SKM-1 treated with dmso at 0.1 percent for 144 hours (cell line): Measurements from ENCODE around the gene WT1.
"Not testable (repeated sequence)": the region's sequence is repeated elsewhere in the genome, so short reads cannot be mapped to it uniquely, and the experiment has no call there.

Source experiments
- DNase-seq: peaks from one replicate; lab custom pipeline; 2025; ENCODE audit not compliant: unreplicated experiment; lab: John Stamatoyannopoulos, UW

WT1 gene

GRCh38 chr11:32435511-32435941, at the start of gene WT1:
Gene WT1, minus strand, starts transcription at chr11:32435539.
- DNase-seq, result peak; percentile 49

- no peak for DNase-seq
Observed at GRCh38 chr11:32479291-32479690, 44.0 kb upstream of the WT1 start.

DNA sequence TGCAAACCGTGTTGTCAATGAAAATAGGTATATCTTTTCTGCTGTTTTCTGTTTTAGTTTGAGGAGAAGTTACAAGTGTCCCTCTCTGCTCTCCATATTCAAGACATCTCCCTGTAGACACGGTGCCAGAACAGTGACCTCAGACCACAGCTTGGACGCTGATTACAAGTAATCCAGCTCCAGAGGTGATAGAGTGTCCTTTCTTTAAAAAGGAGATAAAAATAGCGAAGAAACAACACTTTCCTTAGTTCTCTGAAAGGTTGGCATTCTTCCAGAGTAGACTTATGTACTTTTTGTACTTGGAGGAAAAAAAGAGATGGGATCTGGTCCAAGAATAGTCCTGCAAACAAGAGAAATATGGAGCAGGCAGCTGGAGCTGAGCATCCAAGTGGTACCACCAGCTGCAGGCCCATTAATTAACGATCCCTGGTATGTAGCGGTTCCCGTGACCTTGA, 43.0 kb upstream of the WT1 start:
- no peak for DNase-seq

- DNase-seq, result no peak
Observed at GRCh38 chr11:32473282-32473909, 38.1 kb upstream of the WT1 start.

DNA sequence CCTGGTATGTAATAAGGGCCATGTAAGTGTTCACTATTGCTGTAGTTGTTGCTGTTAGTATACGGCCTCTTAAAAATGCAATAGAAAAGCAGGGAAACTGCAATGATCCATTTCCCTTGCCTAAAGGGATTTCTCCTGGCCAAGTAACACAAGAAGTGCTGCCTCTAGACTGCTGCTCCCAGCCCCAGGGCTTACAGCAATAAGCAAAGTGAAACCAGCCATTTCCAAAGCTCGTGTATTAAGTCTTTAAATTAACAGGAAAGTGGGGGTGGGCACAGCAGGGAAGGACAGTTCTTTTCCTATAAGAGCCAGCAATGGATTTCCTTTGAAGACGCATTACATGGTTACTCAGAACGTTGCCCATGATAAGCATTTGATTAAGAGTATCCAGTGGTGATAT, 36.9 kb upstream of the WT1 start:
- no peak for DNase-seq

- not testable (repeated sequence) for DNase-seq
Observed at GRCh38 chr11:32471544-32471943, 36.2 kb upstream of the WT1 start.

- no peak for DNase-seq
Observed at GRCh38 chr11:32469791-32470190, 34.5 kb upstream of the WT1 start.

DNA sequence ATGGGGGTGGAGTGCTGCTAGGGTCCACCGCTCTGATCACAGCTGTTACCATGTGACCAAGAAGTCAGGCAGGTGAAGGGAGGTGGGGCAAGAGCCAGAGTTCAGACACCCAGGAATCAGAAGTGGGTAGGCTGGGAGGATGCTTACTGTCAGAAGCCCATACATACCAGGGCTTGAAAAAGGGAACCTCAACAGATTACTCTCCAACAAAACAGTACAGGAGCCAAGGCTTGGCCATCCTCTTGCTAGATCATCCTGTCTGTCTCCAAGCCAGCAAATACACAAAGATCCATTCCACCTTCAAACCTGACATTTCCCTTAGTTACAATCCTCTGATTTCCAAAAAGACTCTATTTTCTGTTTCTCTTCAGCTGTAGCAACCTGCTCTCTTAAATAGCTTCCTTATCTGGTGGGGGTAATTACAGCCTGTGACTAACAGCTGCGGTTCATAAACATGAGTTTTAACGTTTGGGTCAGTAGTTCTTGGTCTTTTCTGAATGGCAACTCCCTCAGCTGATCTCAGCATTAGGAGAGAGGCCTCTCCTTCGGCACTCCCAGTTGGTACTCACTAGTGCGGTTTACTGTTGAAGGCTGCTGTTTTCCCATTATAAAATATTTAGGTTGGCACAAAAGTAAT, 31.1 kb upstream of the WT1 start:
- peak; percentile 66 for DNase-seq

GRCh38 chr11:32464078-32464477, 28.7 kb upstream of the WT1 start:
- no peak for DNase-seq

- DNase-seq, result no peak
Observed at GRCh38 chr11:32462011-32462690, 26.8 kb upstream of the WT1 start.

- no peak for DNase-seq
Observed at GRCh38 chr11:32456864-32457263, 21.5 kb upstream of the WT1 start.

DNA sequence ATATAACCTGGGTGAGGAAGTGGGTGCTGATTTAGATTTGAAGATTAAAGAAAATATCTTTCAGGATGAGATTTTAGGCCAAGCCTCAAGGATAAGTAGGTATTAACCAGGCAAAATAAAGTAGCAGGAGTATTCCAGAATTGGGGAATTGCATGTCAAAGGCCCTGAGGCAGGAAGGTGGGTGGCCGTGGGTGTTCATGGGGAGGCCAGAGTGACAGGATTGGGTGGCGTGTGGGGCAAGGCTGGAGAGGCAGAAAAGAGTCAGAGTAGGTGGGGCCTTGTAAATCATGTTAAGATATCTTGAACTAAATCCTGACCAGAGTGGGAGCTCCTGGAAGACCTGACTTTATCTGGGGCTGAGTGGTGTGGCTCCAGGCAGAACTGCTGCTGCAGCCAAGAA, 19.7 kb upstream of the WT1 start:
- DNase-seq, result no peak

DNA sequence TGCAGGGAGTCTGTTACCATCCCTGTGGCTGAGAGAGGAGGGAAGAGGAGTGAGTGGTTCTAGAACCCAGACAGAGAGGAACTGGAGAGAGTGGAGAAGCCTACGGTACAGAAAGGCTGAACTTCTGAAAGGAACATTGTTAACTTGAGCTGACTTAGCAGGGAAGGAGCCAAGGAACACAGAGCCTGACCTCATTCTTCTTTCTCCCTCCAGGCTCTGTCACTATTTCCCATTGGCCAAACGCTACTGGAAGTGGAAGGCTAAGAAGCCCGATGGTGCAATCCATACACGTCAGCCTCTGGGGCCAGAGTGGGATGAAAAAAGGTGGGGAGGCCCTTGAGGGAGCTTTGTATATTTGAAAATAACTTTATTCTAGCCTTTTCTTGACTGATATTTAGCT, 16.5 kb upstream of the WT1 start:
- DNase-seq, result no peak

- no peak for DNase-seq
Observed at GRCh38 chr11:32450372-32450771, 15.0 kb upstream of the WT1 start.

DNA sequence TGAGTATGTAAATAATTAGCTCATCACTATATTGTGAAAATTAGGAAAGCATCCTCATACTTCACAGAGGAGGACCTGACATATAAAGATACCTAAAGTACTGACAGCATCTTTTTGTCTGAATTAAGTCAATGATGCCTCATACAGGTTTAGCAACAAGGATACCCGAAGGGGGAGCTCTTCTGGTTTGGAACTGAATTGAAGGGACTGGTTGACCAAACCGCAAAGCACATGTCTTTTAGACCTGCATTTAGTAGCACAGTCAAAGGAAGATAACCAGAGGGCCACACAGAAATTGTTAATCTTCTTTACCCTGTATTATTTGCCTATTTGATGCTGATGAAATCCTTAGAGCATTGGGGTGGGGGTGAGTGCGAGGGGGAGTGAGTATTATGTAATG, 12.9 kb upstream of the WT1 start:
- peak; percentile 55 for DNase-seq

DNA sequence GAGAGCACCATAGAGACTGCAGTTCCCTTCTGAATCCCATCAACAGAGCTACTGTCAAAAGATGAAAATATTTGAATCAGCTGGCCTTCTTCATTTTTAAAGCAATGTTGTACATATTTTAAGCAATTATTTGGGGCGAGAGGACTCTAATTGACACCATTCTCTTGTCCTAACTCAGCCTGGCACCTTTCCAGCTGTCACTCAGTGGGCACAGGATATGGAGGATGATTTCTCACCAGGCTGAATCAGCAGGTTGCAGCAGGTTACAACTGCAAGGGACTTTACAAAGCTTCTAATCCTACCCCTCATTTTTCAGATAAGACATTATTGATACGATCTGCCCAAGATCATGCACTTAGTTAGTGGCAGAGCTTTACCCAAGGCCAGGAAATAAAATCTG, 11.9 kb upstream of the WT1 start:
- DNase-seq, result no peak

- DNase-seq, result no peak
Observed at GRCh38 chr11:32446227-32446626, 10.9 kb upstream of the WT1 start.

- peak; percentile 87 for DNase-seq
Observed at GRCh38 chr11:32444186-32444585, 8.8 kb upstream of the WT1 start.

DNA sequence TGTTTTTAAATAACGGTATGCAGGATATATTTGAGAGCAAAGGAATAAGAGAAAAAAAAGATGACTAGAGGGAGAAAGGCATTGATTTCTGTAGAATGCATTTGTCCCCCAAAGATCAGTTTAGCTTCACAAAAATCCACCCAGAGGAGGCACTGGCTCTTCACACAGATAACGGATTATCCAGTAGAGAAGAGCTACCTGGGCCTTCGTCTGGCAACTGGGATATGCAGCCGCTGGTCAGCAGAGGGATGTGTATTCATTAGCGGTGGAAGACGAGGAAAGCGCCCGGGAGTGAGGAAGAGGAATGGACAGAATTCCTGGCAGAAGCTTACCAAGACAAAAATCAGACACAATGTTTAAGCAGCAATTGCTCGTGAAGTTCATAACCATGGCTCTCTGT, 5.6 kb upstream of the WT1 start:
- DNase-seq, result no peak

DNA sequence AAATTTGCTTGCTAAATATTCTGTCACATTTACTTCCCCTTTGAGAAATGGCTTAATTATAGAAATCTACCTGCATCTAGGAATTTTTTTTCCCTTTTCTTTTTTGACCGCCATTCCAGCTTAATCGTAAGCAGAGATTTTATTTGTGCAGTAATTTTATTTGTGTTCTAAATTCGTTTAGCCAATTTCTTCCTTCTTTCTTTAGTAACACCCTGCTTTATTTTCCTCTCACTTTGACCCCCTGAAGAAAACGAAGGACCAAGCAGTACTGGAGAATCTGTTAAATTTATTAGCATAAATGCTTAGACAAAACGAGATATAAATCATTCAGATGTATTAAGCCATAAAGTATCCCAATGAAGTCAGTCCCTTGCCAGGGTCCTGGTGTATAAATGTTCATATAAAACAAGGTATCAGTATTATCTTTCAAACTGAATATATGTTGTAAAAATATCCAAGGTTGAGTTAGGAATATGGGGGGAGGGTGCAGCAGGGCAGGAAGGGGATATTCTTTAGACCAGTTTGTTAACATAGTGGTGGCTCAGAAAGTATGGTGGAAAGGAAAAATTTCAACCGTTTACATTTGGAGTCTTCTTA, 5.1 kb upstream of the WT1 start:
- no peak for DNase-seq

DNA sequence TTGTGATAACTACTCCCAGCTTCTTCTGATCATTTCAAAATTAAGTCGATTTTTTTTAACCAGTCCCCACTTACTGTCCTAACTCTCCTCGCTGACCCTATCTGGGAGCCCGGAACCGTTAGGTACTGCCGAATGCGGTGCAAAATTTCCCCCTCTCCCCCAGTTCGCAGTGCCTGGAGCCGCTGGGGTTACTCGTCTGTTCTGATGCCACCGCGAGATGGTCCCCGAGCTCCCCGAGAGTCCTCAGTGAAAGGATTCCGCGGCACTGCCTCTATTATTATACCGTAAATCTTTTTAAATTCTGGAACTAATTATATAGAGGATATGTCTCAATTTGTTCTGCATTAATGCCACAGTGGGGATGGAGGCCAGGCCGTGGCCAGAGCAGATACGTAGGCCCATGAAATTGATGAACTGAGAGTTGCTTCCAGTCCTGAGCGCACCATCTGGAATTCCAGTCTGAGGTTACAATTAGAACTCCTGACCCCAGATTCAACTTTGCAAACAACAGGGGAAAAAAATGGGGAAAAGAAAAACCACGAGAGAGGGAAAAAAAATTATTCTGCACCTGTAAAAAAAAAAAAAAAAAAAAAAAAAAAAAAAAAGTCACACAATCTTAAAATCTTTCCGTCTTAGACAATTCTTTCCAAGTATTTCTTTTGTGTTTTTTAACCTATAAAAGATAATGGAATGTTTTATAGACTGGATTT, 4.3 kb upstream of the WT1 start:
- DNase-seq, result no peak
